ENCODE measurements around the gene ROCK2. TPM values are rescaled to one million over a fixed set of nuclear protein-coding genes. Genes with fewer than 3 reads are reported as not detected.

ROCK2 gene
- 10 to 100 TPM in 1 of 3 donors, 1 to 10 TPM in 2; 3.1 to 15.1 (median 5.1) TPM for polyA plus RNA-seq

- peaks cover 4 to 10% (median 7%) of the 10 kb centered on the region in 3 donors for H3K27me3 Mint-ChIP-seq (ENCODE audit: low read depth in 3 of 3)
- H3K9me3 Mint-ChIP-seq = no peaks in the 10 kb centered on the region
- peak within 1 kb of the TSS; percentile 75 to 94 (median 89) for H3K27ac Mint-ChIP-seq
- DNase-seq = peak; percentile 65 to 70 (median 67)
- peak within 1 kb of the TSS; percentile 98 to 99 (median 98) for H3K4me3 Mint-ChIP-seq
- peaks cover 23 to 43% of the 10 kb centered on the region in 2 donors for H3K4me1 Mint-ChIP-seq
- no peaks in the 10 kb centered on the region for H3K36me3 Mint-ChIP-seq
Observed at GRCh38 chr2:11344342-11344955, at the start of gene ROCK2. ROCK2 (minus strand) TSS chr2:11344636; CDS start chr2:11344136, 500 bp downstream.

DNA sequence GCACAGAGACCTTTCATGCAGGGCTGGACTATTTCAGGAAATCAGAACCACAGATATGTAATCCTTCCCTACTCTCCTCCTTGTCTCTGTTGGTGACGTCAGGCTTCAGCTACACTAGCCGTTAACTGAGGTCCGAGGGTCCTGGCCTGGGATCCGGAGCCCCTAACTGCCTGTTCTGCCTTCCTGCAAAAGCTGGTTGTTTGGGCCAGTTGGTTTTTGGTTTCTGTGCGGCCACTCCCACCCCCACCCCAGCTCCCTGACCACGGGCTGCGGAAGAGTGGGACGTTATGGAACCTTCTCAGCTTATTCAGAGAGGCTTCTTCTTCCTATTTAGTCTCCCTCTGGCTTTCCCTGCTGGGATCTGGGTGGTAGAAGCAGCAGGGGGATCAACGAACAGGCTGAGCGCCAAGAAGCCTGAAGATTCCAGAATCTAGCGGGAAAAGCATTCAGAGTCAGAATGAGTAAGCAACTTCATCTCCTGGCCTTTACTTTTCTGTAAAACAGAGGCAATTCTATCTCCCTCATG lies 49.3 kb upstream of the ROCK2 start:
- H3K27me3 Mint-ChIP-seq (ENCODE audit: low read depth in 3 of 3) = peaks cover 0 to 4% (median 3%) of the 10 kb centered on the region in 3 donors
- DNase-seq = no peak
- no peaks in the 10 kb centered on the region for H3K4me1 Mint-ChIP-seq
- no peak overlapping the region for H3K4me3 Mint-ChIP-seq
- H3K27ac Mint-ChIP-seq = no peak overlapping the region
- H3K36me3 Mint-ChIP-seq = no peaks in the 10 kb centered on the region
- H3K9me3 Mint-ChIP-seq = no peaks in the 10 kb centered on the region

- H3K4me3 Mint-ChIP-seq = no peak overlapping the region
- no peaks in the 10 kb centered on the region for H3K9me3 Mint-ChIP-seq
- H3K27ac Mint-ChIP-seq = no peak overlapping the region
- H3K4me1 Mint-ChIP-seq = no peaks in the 10 kb centered on the region
- peaks cover 0 to 4% (median 1%) of the 10 kb centered on the region in 3 donors for H3K27me3 Mint-ChIP-seq (ENCODE audit: low read depth in 3 of 3)
- no peaks in the 10 kb centered on the region for H3K36me3 Mint-ChIP-seq
- DNase-seq = no peak
Observed at GRCh38 chr2:11391942-11392266, 47.5 kb upstream of the ROCK2 start.

- Mint-ChIP-seq H3K27me3 (ENCODE audit: low read depth in 3 of 3) (peaks cover 0 to 4% (median 1%) of the 10 kb centered on the region in 3 donors), H3K4me3 (no peak overlapping the region), H3K4me1 (no peaks in the 10 kb centered on the region), H3K36me3 (no peaks in the 10 kb centered on the region), H3K9me3 (no peaks in the 10 kb centered on the region), H3K27ac (no peak overlapping the region)
- DNase-seq = no peak
Observed at GRCh38 chr2:11390399-11390658, 45.9 kb upstream of the ROCK2 start.

- Mint-ChIP-seq H3K4me1 (no peaks in the 10 kb centered on the region), H3K36me3 (no peaks in the 10 kb centered on the region), H3K4me3 (no peak overlapping the region), H3K27ac (no peak overlapping the region), H3K9me3 (no peaks in the 10 kb centered on the region), H3K27me3 (ENCODE audit: low read depth in 3 of 3) (peaks cover 0 to 4% (median 1%) of the 10 kb centered on the region in 3 donors)
- DNase-seq = no peak
Observed at GRCh38 chr2:11389551-11390398, 45.3 kb upstream of the ROCK2 start.

DNA sequence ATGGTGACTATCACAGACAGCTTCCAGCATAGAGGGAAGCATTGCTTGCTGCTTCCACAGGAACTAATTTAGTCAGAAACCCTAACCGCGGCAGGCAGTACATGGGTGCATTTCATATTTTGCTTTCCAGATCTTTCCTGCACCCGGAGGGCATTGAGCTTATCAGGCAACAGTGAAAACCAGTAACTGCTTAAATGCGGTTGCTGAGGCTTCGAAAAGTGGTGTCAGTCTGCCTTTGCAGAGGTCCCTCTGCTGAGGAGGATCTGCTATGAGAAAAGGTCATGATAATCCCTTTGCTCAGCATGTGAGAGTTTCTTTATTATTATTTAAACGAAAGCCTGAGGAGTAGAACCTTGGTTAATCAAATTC lies 44.6 kb upstream of the ROCK2 start:
- peaks cover 0 to 4% (median 1%) of the 10 kb centered on the region in 3 donors for H3K27me3 Mint-ChIP-seq (ENCODE audit: low read depth in 3 of 3)
- H3K4me1 Mint-ChIP-seq = no peaks in the 10 kb centered on the region
- no peak overlapping the region for H3K4me3 Mint-ChIP-seq
- H3K9me3 Mint-ChIP-seq = no peaks in the 10 kb centered on the region
- no peaks in the 10 kb centered on the region for H3K36me3 Mint-ChIP-seq
- no peak for DNase-seq
- H3K27ac Mint-ChIP-seq = no peak overlapping the region

DNA sequence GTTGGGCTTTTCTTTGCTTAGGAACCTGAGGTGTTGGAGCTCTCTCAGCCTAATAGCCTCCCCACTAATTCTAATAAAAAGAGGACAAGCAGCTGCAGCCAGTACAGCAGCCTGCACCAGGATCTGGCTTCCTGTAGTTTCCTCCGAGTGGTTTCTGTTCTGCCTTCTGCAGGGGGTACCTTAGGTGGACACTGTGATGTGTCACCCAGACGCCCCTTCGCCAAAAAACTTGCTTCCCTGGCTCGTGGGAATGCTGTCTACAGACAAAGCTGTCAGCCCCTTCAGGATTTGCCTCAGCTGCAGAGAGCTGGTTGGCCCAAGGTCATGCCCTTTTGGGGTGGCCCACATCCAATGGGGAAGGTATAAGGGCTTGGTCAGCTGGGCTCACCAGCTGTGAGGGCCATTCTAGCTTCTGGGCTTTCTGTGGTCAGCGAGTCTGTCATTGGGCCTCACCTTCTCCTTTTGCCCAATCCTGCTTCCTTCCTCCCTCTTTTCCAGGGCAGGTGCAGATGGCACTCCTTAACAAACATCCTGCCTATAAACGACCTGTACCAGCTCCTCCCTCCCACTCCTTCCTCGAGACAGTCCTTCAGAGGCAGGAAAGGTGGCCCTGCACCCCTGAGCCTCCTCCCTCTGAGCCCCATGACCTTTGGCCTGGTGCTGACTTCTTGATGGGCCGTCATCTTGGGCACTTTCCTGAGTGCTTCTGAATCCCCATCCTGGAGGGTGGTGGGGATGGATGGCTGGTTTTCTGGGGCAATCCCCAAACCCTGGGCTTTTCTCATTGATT lies 44.0 kb upstream of the ROCK2 start:
- no peaks in the 10 kb centered on the region for H3K9me3 Mint-ChIP-seq
- no peak for DNase-seq
- no peaks in the 10 kb centered on the region for H3K36me3 Mint-ChIP-seq
- no peaks in the 10 kb centered on the region for H3K4me1 Mint-ChIP-seq
- peaks cover 0 to 4% (median 1%) of the 10 kb centered on the region in 3 donors for H3K27me3 Mint-ChIP-seq (ENCODE audit: low read depth in 3 of 3)
- H3K27ac Mint-ChIP-seq = no peak overlapping the region
- H3K4me3 Mint-ChIP-seq = no peak overlapping the region

GRCh38 chr2:11387843-11388242 lies 43.4 kb upstream of the ROCK2 start:
- H3K36me3 Mint-ChIP-seq = no peaks in the 10 kb centered on the region
- no peaks in the 10 kb centered on the region for H3K9me3 Mint-ChIP-seq
- H3K27ac Mint-ChIP-seq = no peak overlapping the region
- no peak for DNase-seq
- H3K4me1 Mint-ChIP-seq = no peaks in the 10 kb centered on the region
- peaks cover 0 to 4% (median 1%) of the 10 kb centered on the region in 3 donors for H3K27me3 Mint-ChIP-seq (ENCODE audit: low read depth in 3 of 3)
- H3K4me3 Mint-ChIP-seq = no peak overlapping the region

- H3K4me1 Mint-ChIP-seq = no peaks in the 10 kb centered on the region
- H3K4me3 Mint-ChIP-seq = no peak overlapping the region
- H3K9me3 Mint-ChIP-seq = no peaks in the 10 kb centered on the region
- H3K36me3 Mint-ChIP-seq = no peaks in the 10 kb centered on the region
- no peak overlapping the region for H3K27ac Mint-ChIP-seq
- H3K27me3 Mint-ChIP-seq (ENCODE audit: low read depth in 3 of 3) = peaks cover 0 to 4% (median 1%) of the 10 kb centered on the region in 3 donors
- DNase-seq = no peak
Observed at GRCh38 chr2:11387100-11387390, 42.6 kb upstream of the ROCK2 start.

DNA sequence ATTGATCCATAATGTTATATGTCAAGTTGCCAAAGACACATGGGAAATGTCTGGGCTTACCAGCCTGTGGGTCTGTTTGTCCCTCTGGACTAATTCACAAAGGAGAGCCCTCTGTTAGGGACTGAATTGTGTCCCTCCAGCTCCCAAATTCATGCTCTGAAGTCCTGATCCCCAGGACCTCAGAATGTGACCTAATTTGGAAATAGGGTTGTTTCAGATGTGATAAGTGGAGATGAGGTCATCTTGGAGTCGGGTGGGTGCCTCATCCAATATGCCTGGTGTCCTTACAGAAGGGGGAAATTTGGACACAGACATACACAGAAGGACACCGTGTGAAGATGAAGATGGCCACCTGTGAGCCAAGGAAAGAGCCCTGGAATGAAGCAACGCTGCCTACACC lies 41.4 kb upstream of the ROCK2 start:
- DNase-seq = no peak
- Mint-ChIP-seq H3K9me3 (no peaks in the 10 kb centered on the region), H3K36me3 (no peaks in the 10 kb centered on the region), H3K27ac (no peak overlapping the region), H3K4me1 (no peaks in the 10 kb centered on the region), H3K27me3 (ENCODE audit: low read depth in 3 of 3) (no peaks in the 10 kb centered on the region), H3K4me3 (no peak overlapping the region)

GRCh38 chr2:11385216-11385615 lies 40.8 kb upstream of the ROCK2 start:
- H3K4me3 Mint-ChIP-seq = no peak overlapping the region
- no peaks in the 10 kb centered on the region for H3K36me3 Mint-ChIP-seq
- DNase-seq = no peak
- H3K9me3 Mint-ChIP-seq = no peaks in the 10 kb centered on the region
- H3K4me1 Mint-ChIP-seq = no peaks in the 10 kb centered on the region
- H3K27me3 Mint-ChIP-seq (ENCODE audit: low read depth in 3 of 3) = no peaks in the 10 kb centered on the region
- no peak overlapping the region for H3K27ac Mint-ChIP-seq

DNA sequence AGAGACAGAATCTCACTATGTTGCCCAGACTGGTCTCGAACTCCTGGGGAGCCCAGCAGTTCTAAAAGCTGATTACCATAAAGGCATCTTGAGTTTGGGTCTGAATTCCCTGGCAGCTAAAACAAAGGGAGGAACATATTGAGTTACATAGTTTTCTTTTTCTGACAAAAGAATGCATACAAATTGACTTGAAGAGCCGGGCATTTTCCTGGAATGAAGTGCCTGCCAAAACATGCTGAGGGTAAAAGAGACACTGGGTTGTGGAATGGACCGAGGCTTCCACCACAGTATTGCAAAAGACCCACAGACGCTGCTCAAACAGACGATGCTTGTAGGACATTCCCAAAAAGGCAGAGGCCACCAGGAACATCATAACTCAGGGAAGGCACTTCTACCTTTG lies 35.1 kb upstream of the ROCK2 start:
- H3K36me3 Mint-ChIP-seq = no peaks in the 10 kb centered on the region
- no peak overlapping the region for H3K27ac Mint-ChIP-seq
- no peaks in the 10 kb centered on the region for H3K9me3 Mint-ChIP-seq
- DNase-seq = no peak
- H3K4me1 Mint-ChIP-seq = no peaks in the 10 kb centered on the region
- peaks cover 0 to under 1% (median 0%) of the 10 kb centered on the region in 3 donors for H3K27me3 Mint-ChIP-seq (ENCODE audit: low read depth in 3 of 3)
- H3K4me3 Mint-ChIP-seq = no peak overlapping the region

DNA sequence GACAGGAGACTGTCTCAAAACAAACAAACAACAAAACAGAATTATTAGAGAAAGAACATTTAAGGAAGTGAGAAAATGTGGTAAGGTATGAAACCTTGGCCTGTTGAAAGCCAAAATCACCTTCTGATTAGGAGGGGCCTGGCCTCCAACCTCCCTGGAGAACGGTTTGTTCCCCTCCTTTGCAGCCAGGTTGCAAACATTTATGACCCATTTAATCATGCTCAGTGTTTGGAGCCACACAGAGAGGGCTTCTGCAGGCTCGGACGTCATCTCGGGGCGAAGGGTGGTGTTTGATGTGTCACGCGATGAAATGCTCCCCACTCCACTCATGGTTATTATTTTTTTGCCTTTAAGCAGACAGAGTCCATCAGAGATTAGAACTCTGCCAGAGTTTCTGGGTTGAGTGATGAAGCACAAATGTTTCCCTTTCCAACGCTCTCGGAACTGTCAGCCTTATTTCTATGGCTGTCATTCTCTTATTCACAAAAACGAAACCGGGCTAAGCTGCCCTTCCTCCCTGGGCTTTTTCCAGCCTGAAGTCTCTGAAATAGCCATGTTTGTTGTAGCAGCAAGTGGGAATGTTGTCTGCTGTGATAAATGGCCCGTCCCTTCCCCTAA lies 33.6 kb upstream of the ROCK2 start:
- H3K4me3 Mint-ChIP-seq = no peak overlapping the region
- DNase-seq = no peak
- H3K4me1 Mint-ChIP-seq = no peaks in the 10 kb centered on the region
- H3K9me3 Mint-ChIP-seq = no peaks in the 10 kb centered on the region
- H3K36me3 Mint-ChIP-seq = no peaks in the 10 kb centered on the region
- H3K27me3 Mint-ChIP-seq (ENCODE audit: low read depth in 3 of 3) = peaks cover 0 to 2% (median 2%) of the 10 kb centered on the region in 3 donors
- no peak overlapping the region for H3K27ac Mint-ChIP-seq

DNA sequence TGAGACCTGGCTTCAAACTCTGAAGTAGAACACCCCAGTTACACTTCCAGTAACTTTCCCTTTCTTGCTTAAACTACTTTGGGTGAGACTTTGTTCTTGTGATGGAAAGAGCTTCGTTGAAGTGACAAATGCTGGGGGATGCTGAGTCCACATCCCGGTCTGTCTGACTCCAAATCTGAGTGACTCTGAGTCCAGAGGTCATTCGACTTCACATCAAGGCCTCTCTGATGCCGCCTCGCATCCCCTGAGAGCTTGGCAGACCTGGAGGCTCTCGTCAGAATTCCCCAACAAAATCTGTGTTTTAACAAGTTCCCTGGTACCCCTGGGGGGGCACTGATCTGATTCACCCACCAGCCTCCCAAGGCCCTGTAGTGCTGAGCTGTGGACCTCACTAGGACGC lies 31.6 kb upstream of the ROCK2 start:
- no peak overlapping the region for H3K4me3 Mint-ChIP-seq
- H3K9me3 Mint-ChIP-seq = no peaks in the 10 kb centered on the region
- H3K4me1 Mint-ChIP-seq = no peaks in the 10 kb centered on the region
- no peaks in the 10 kb centered on the region for H3K36me3 Mint-ChIP-seq
- DNase-seq = no peak
- H3K27ac Mint-ChIP-seq = no peak overlapping the region
- peaks cover 0 to 5% (median 3%) of the 10 kb centered on the region in 3 donors for H3K27me3 Mint-ChIP-seq (ENCODE audit: low read depth in 3 of 3)
